Fibroblast of skin of left biceps (primary cell): Measurements from ENCODE around the gene RAPGEF6.
"Not testable (repeated sequence)": the region's sequence is repeated elsewhere in the genome, so short reads cannot be mapped to it uniquely, and the experiment has no call there.

Source experiments
- DNase-seq, 2 experiments: peaks; one replicate each; pipeline ENCODE4 v3.0.0-alpha.2; 2013; ENCODE audit warnings: low read depth in 2 of 2

RAPGEF6 gene

DNA sequence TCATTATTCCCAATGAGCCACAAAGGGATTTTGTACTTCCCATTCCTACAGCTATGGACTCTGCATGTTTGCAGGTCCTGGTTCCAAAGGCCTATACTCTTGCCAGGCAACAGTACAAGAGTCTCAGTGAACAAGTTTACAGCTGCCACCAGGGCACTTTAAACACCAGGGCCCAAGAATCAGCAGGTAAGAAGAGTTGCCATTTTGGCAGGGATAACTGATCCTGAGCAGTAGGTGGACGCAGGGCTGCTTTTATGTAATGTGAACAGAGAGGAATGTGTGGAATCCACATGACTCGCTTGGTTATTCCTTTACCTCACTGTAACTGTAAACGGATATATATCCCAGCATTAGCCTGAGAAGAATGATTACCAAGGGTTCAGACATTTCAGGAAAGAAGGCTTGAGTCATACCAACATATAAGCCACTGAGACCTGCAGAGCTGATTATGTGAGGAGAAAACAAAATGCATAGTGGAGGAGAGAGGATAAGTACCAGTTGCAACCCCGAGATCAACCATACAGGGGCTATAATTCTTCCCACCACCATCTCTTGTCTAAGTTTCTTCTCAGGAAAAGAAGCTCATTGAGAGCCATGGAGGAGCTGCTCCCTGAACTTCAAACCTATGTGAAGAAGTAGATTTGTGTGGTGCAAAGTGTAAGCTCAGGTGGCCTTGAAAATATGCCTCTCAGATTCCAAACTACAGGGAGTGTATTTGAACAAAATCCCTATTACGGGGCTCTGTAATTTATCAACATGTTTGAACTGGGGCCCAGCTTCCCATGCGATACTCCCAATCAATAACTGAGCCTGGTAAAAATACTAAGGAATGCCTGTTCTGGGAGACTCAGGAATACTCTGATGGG, 24.6 kb downstream of the RAPGEF6 start:
- peak; percentile 71 to 72 for DNase-seq

DNA sequence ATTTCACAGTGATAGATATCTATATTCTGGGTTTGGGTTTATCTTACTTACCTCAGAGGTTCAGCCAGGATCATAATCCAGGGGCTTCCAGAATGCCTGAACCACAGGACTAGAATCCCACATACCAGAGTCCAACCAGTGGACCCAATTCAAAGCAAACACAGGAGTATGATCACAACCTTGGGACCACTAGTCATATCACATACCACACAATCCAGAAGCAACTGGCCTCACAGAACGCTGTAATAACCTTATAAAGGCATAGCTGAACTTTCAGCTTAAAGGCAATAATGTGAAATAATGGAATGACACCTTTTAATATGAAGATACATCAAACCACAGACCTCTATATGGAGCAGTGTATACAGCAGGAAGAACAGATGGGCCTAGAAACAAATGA, 25.3 kb downstream of the RAPGEF6 start:
- DNase-seq = peak in 1 of 2 experiments; percentile 14

- DNase-seq = no peak
Observed at GRCh38 chr5:131608597-131608996, 26.4 kb downstream of the RAPGEF6 start.

DNA sequence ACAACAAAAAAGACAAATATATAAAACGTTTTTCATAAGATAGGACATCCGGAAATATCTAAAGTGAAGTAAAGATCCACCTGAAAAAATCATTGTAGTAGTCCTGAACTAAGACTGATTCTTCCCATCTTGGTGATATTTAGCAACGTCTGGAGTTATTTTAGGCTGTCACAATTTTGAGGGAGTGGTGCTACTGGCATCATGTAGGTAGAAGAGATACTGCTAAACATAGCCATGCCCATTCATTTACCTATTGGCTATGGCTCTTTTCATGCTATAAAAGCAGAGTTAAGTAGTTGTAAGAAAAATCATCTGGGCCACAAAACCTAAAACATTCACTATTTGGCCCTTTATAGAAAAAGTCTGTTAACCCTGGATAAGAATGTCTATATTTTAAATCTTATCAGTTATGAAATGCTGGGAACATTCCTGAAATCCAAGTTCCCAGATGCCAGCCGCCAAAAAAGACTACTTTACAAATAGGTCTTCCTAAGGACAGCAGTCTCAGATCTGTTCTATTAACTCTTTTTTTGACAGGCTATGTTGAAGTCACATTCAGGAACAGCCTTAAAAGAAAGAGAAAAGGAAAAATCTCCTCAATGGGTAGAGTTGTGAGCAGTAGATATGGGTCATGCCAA, 27.0 kb downstream of the RAPGEF6 start:
- no peak for DNase-seq

GRCh38 chr5:131607418-131607817, 27.6 kb downstream of the RAPGEF6 start:
- DNase-seq = no peak

- DNase-seq = no peak
Observed at GRCh38 chr5:131605086-131605485, 29.9 kb downstream of the RAPGEF6 start.

- DNase-seq = no peak
Observed at GRCh38 chr5:131595088-131596033, 39.7 kb downstream of the RAPGEF6 start.

DNA sequence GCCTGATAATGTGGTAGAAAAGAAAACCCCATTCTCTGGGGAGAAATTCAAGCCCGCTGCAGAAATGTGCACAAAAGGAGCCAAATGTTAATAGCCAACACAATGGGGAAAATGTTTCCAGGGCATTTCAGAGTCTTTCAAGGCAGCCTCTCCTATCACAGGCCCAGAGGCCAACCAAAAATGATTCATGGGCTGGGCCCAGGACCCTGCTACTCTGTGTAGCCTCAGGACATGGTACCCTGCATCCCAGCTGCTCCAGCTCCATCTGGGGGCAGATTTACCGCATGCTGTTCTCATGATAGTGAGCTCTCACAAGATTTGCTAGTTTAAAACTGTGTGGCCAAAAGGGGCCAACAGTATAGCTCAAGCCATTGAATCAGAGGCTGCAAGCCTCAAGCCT, 41.1 kb downstream of the RAPGEF6 start:
- DNase-seq = no peak

GRCh38 chr5:131593436-131593835, 41.6 kb downstream of the RAPGEF6 start:
- DNase-seq = not testable (repeated sequence)

DNA sequence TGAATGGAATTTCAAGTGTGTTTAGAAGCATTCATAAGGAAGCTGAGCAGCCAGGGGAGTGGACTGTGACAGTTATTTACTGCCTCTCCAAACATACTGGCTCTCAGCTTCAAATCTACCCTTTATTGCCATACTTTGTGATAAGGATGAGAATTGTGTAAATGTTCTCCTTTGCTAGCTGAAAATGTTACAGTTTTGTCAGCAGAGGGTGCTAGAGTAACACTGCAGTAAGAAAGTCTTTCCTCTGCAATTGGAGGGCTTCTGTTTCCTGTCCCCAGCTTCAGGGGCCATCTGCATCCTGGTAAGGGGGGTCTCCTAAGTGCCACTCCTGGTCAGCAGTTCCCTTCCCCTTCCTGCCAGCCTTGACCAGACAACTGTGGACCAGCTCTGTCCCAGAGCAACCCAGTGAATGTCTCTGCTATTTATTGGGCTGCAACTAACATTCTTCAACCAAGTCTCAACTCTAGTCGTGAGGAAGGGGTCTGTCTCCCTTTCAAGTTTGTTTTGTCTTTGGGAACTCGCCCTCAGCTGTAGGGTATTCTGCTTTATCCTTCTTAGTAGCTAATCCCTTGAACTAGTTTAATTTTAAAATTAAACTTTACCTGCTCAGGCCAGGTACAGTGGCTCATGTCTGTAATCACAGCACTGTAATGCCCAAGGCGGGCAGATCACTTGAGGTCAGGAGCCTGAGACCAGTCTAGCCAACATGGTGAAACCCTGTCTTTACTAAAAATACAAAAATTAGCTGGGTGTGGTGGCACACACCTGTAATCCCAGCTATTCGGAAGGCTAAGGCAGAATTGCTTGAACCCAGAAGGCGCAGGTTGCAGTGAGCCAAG, 45.3 kb downstream of the RAPGEF6 start:
- peak; percentile 25 to 28 for DNase-seq

DNA sequence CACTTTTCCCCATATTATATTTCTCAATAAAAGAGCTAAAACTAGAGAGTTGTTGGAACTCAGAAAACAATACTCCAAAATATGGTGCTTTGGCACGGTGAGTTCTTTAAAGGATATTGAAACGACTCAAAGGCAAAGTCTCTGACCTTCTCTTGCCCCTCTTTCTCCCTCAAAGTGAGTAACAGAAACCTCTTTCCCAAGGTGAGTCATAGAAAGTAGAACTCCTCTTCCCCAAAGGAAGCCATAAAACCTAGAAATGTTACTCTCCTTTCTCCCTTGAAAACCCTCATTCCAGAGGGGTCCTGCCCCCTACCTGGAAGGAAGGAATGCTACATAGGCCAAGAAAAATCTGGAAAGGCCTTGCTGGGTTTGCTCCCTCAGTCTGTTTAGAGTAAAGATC, 47.5 kb downstream of the RAPGEF6 start:
- DNase-seq = no peak

- DNase-seq = no peak
Observed at GRCh38 chr5:131581702-131582101, 53.3 kb downstream of the RAPGEF6 start.

DNA sequence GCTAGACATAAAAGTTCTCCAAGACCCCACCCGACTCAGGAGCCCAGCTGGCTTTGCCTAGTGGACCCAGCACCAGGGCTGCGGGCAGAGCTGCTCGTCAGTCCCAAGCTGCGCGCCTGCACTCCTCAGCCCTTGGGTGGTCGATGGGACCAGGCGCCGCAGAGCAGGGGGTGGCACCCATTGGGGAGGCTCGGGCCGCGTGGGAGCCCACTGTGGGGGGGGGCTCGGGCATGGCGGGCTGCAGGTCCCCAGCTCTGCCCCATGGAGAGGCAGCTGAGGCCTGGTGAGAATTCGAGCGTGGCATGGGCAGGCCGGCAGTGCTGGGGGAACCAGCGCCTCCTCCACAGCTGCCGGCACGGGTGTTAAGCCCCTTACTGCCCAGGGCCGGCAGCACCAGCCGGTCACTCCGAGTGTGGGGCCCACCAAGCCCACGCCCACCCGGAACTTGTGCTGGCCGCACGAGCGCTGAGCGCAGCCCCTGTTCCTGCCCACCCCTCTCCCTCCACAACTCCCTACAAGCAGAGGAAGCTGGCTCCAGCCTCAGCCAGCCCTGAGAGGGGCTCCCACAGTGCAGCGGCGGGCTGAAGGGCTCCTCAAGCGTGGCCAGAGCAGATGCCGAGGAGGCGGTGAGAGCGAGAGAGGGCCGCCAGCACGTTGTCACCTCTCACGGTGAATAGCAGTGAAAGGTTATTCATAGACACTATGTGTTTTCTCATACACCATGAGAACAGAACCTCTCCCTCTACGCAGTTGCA, 54.9 kb downstream of the RAPGEF6 start:
- DNase-seq = no peak

- DNase-seq = no peak
Observed at GRCh38 chr5:131575660-131576227, 59.3 kb downstream of the RAPGEF6 start.

- DNase-seq = no peak
Observed at GRCh38 chr5:131571669-131572168, 63.3 kb downstream of the RAPGEF6 start.

DNA sequence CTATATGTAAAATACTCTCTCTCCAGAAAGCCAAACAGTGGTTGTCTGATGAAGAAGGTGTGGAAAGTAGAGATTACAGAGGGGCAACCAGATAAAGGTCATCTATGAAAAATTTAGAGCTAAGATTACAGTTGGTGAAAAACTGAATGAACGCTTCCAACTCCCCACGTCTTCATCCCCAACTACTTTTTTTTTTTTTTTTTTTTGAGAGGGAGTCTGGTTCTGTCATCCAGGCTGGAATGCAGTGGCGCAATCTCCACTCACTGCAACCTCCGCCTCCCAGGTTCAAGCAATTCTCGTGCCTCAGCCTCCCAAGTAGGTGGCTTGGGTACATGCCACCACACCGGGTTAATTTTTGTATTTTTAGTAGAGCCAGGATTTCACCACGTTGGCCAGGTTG, 64.3 kb downstream of the RAPGEF6 start:
- DNase-seq = no peak

GRCh38 chr5:131564229-131564652, 70.8 kb downstream of the RAPGEF6 start:
- DNase-seq = no peak

DNA sequence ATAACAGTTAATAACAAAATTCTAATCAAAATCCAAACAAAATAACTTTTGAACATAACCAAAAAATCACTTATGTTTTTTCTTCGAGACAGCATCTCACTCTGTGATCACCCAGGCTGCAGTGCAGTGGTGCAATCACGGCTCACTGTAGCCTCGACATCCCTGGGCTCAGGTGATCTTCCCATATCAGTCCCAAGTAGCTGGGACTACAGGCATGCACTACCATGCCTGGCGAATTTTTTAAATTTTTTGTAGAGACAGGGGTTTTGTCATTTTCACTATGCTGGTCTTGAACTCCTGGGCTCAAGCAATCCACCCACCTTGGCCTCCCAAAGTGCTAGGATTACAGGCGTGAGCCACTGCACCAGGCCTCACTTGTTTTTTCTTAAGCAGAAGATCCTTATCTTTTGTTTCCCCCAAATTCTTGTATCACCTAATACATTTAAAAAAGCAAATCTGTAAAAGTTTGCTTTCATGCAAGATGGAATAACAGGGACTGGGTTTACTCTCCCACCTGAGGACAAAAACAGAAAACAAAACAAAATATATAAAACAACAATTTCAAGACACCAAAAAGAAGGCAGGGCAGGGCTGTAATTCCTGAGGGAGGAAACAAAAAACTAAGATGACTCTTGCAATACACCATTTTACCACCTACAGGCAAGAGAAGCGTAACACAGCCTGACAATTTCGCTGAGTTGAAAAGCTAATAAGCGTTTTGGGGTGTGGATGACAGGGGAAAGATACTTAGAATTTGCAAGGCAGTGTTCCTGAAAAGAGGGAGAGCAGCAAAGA, 71.4 kb downstream of the RAPGEF6 start:
- no peak for DNase-seq

- DNase-seq = no peak
Observed at GRCh38 chr5:131550606-131551005, 84.4 kb downstream of the RAPGEF6 start.
